Hindlimb muscle (tissue), 1 donor: ENCODE results near the gene ANKH. TPM values are rescaled to one million over a fixed set of nuclear protein-coding genes. Genes with fewer than 3 reads are reported as not detected.

Source experiments
- DNase-seq: peaks from one replicate; pipeline ENCODE4 v3.0.0-alpha.2; 2013
- polyA plus RNA-seq: library from polyadenylated mRNA; unstranded; fragments of 120-200 nt; gene quantifications from one replicate; pipeline ENCODE4 v1.2.1, GENCODE V29; 2013; ENCODE audit not compliant: insufficient read length

The ANKH gene
- polyA plus RNA-seq, 1 donor, result 23.1 TPM

- DNase-seq, result no peak
Measured at GRCh38 chr5:14678773-14679334, 192.7 kb downstream of the ANKH start.

- DNase-seq, result no peak
Measured at GRCh38 chr5:14676320-14676719, 195.3 kb downstream of the ANKH start.

DNA sequence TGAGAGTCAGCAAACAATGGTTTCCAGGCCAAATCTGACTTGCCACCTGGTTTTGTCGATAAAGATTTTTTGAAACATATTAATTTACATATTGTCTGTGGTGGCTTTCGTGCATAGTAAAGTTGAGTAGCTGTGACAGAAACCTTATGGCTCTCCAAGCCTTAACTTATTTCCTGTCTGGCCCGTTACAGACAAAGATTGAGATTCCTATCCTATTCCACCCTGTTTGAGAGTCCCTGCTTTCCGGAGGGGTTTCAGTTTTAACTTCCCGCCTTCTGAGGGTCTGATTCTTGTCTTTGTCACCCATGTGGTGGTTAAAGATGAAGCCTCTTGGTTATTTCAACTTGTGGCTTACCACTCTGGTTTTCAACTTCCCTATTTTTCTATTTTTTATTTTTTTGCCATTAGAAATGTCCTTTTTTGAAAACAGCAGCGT is 195.7 kb downstream of the ANKH start:
- DNase-seq, result no peak

- DNase-seq, result no peak
Measured at GRCh38 chr5:14674983-14675854, 196.4 kb downstream of the ANKH start.

GRCh38 chr5:14673443-14673842 is 198.1 kb downstream of the ANKH start:
- no peak for DNase-seq

DNA sequence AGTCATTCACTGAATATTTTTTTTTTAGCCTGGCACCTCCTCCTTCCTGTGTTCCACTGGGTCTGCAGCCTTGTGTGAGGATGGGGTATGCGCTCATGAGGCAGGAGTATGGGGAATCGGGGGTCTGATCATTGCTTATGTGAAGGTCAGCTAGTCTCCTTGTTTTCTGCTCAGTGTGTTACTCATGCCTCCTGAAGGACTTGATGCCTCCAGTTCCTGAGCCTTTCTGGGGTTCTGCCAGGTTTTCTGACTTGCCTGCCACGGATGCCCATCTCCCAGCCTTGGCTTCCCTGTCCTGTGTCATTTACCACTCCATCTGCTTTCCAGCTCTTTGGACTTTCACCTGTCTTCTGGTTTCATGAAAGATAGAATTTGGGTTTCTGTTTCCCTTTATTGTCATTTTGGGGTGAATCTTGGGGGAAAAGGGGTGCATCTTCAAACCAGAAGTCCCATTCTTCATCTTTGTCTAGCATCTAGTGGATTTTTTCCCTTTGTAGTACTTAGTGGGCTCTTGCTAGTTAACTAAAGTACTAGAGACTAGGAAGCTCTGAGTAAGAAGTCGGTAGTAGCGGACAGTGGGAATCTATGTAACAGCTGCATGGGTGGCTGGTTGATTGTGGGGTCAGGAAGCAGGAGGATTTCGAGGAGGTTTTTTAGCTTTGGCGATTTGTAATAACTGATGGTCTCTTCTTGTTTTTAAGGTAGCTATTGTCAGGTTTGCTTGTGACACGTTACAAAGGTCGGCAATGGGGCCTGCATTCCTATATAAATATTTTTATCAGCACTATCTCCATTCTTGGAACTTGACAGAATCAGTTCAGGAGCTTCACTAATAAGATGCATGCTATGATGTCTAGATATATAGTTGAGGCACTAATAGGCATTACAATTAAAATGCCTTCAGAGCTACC is 198.8 kb downstream of the ANKH start:
- DNase-seq, result no peak

DNA sequence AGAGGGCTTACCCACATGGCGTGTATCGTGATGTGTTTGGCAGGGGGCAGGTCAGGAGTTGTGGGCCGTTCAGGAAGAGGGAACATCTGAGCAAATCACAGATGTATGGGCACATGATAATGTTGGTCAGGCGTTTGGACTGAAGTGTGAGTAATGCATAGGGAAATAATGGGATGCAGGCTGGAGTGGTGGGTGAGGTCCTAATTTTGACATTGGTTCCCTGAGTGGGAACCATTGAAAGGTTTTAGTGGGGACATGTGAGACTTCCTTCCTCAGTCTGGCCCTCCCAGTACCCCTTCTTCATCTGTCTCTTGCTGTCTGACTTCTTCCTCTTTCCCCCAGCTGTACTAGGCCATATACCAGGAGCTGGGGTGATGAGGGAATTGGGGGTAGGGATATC is 199.5 kb downstream of the ANKH start:
- no peak for DNase-seq

DNA sequence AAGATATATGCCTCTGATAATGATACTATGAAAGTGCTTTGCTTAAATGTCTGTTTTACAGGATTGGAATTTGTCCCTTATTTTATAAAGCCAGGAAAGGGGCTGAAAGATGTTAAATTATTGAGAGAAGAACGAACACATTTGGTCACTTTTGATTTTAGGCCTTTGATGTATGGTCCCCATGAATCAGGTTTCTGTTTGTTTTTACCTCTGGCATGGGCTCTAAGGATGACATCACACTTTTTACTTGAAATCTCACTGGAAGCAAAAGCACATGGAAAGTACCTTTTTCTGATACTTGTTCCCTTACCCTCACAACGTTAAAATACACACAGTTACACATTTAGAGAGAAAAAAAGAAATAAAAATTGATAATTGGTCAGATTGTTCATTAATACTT is 200.2 kb downstream of the ANKH start:
- no peak for DNase-seq

- no peak for DNase-seq
Measured at GRCh38 chr5:14669975-14670374, 201.6 kb downstream of the ANKH start.

- no peak for DNase-seq
Measured at GRCh38 chr5:14669415-14669814, 202.2 kb downstream of the ANKH start.

- no peak for DNase-seq
Measured at GRCh38 chr5:14668181-14668591, 203.4 kb downstream of the ANKH start.

DNA sequence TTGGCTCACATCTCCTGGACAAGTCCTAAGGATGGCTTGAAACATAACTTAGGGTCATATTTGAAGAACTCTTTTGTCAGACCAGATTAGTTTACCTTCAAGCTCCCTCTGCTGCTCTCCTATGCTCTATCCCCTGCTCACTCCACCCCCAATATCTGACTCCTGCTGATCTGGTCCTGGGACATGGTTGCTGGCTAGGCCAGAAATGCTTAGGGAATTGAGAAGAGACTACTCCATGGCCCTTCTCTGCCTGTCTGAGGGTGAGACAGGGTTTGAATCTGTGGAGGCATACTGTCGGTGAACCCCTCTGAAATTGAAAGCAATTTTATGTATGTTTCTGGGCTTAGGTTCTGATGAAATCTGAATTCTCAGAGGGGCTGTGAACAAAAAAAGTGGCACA is 203.8 kb downstream of the ANKH start:
- DNase-seq, result no peak

- DNase-seq, result no peak
Measured at GRCh38 chr5:14667290-14667689, 204.3 kb downstream of the ANKH start.

DNA sequence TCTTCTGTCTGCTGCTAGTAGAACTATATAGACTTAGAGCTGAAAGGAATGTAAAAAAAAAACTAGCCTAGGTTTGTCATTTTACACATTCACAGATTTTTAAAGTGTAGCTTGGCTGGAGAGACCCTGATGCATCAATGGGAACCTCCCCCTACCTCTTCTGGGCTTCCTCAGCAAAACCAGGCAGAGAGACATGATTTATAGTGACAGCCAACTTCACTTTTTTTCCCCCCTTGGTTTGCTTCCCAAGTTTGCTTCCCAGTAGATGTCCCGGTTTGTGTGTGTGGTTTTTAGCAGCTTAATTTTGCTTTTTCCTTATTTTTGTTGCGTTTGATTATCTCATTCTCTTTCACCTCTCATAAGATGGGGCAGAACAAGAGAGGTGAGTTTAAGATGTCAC is 205.2 kb downstream of the ANKH start:
- DNase-seq, result no peak

GRCh38 chr5:14665949-14666348 is 205.6 kb downstream of the ANKH start:
- no peak for DNase-seq

DNA sequence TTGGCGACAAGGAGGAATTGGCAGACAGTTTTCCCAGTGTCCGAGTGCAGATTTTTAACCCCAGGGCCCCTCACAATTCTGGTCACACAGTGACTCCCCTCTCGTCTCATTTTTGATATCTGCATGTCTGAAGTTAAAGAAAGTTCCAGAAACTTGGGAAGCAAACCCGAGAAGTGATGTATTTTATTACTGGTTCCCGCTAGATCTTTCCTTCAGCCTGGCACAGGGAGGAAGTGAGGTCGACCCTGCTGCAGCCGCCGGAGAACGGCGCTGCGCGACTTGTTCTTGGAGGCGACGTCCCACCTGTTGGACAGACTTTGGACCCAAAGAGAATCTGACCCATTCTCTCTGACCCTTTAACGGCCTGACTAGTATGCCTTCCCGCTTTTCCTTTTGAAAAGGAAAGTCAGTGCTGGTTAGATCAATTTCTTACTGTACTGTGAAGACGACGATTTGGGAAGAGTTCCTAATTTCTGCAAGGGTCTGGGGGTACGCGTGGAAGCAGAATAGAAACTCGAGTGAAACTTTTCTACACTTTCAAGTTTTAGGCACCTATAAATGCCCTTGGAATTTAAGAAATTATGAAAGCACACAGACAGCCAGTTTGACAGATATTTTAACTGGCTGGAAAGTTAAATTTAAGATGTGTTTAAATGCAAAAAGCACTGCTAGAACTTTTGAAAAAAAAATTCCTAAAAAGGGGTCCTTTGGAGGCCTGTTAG is 206.3 kb downstream of the ANKH start:
- peak; percentile 34 for DNase-seq

DNA sequence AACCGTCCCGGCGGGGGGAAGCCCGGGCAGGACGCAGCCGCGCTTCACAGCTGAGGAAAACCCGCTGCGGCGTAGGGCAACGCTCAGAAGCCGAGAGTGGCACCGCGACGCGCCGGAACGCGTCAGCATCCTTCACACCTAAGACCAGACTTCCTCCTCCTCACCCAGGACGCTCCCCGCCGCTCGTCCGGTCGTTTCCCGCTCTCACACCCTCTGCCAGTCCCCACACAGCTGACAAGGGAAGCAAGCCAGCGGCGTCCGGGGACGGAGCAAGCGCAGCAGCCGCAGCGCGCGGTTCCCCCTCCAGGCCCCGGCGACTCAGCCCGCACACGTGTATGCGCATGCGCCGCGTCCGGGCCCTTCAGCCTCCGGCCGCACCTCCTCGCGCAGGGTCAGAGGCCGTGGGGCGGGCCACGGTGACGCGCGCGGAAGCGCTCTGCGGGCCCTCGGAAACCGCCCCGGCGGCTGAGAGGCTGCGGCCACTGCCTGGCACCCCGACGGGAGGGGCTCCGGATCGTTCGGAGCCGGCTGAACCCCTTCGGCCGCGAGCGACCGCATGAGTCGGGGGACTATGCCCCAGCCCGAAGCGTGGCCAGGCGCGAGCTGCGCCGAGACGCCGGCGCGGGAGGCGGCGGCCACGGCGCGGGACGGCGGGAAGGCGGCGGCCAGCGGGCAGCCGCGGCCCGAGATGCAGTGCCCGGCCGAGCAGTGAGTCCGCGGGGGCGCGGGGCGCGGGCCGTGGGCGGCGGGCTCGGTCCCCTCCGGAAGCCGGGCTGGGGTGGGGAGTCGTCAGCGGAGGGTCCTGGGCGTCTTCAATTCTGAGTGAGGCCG is 207.1 kb downstream of the ANKH start, which contains the start of gene OTULIN:
TSS of gene OTULIN (plus strand) at position 449 of the 831 bp plus-strand sequence. CDS start at position 557, 108 bp downstream.
- DNase-seq, result peak; percentile 96

DNA sequence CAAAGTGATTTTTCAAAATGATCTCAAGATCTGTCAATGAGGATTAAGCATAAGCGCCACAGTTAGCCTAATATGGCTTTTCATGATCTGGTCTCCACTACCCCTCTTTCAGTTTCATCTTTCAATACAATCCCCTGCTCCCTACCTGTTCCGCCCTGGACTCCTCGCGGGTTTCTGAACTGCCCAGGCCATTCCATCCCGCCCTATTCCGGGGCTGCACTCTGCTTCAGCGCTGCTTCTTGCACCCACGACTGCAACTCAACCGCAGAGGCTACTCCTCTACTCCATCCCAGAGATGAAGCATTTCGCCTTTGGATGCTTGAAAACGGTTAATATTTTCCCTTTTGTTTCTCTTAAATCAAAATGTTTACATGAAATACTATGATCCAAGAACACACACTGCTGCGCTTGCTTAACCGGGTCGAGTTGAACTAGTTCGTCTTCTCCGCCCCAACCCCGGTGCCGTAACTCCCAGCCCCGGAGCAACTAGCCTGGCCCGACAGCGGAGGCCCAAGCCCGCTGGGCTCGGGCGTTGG is 207.8 kb downstream of the ANKH start:
- no peak for DNase-seq

DNA sequence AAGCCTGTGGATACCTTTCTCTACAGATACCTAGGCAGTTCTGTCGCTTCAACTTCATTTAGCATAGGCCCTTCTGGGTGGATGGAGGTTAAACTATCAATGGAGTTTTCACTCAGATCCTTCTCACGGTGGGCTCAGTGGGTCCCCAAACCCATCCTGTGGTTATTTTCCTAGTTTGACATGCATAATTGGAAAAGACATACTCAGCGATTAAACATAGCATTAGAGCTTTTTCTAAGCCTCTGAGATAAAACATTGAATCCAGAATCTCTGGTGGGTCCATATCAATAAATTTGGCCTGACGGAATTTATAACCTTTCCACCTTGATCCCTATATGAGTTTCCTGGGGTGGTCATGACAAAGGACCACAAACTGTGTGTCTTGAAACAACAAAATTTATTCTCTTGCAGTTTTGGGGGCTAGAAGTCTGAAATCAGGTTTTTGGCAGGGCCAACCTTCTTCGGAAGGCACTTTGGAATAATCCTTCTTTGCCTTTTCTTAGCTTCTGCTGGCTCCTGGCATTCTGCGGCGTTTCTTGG is 208.8 kb downstream of the ANKH start:
- no peak for DNase-seq

- no peak for DNase-seq
Measured at GRCh38 chr5:14660833-14661232, 210.7 kb downstream of the ANKH start.
